Epithelial cell of proximal tubule (primary cell): ENCODE data around the gene HGS. TPM values are rescaled to one million over a fixed set of nuclear protein-coding genes. Genes with fewer than 3 reads are reported as not detected.

Experiments used
- DNase-seq: peaks from one replicate; pipeline ENCODE4 v3.0.0-alpha.2; 2011; ENCODE audit warnings: low read depth
- H3K4me3 ChIP-seq: 2 replicates; pipeline ENCODE4 v1.5.1; 2011; ENCODE audit warnings: low read depth, mild to moderate bottlenecking, low read length
- CTCF ChIP-seq: conservative IDR thresholded peaks from 2 replicates; pipeline ENCODE4 v1.5.1; 2012; ENCODE audit warnings: low read depth, mild to moderate bottlenecking, low read length
- total RNA-seq: library from RNA; depleted of rRNA; stranded (reverse); fragments of >200 nt; gene quantifications from 2 replicates; pipeline ENCODE4 v1.2.3, GENCODE V29; 2015

Gene HGS
- total RNA-seq, 1 donor from 2014 or later = 122 TPM

- no peak for DNase-seq
- peak overlapping the region; percentile 96 for H3K4me3 ChIP-seq
- TF ChIP-seq CTCF = no peak
Measured at GRCh38 chr17:81665205-81666091, 18.4 kb upstream of the HGS start.

- H3K4me3 ChIP-seq = peak overlapping the region; percentile 96
- TF ChIP-seq CTCF = no peak
- DNase-seq = no peak
Measured at GRCh38 chr17:81666092-81666341, 17.8 kb upstream of the HGS start.

GRCh38 chr17:81666342-81667191, 17.2 kb upstream of the HGS start, which contains the start of the genes CCDC137 and OXLD1:
CCDC137 (plus strand) TSS chr17:81666737; CDS start chr17:81666767, 30 bp downstream.
OXLD1 (minus strand) TSS chr17:81666605; CDS start chr17:81666577, 28 bp downstream.
- TF ChIP-seq CTCF = no peak
- peak within 1 kb of the TSS; percentile 96 for H3K4me3 ChIP-seq
- DNase-seq = peak; percentile 49

GRCh38 chr17:81667754-81668153, 16.1 kb upstream of the HGS start:
- DNase-seq = no peak
- peak overlapping the region; percentile 23 for H3K4me3 ChIP-seq
- no peak for TF ChIP-seq CTCF

- no peak overlapping the region for H3K4me3 ChIP-seq
- no peak for TF ChIP-seq CTCF
- no peak for DNase-seq
Measured at GRCh38 chr17:81672504-81672903, 11.3 kb upstream of the HGS start.

- H3K4me3 ChIP-seq = no peak overlapping the region
- no peak for DNase-seq
- TF ChIP-seq CTCF = no peak
Measured at GRCh38 chr17:81672954-81673353, 10.9 kb upstream of the HGS start.
